SJSA1 (cell line): Measurements from ENCODE around the gene TK2. TPM values are rescaled to one million over a fixed set of nuclear protein-coding genes. Genes with fewer than 3 reads are reported as not detected.

Experiments used
- DNase-seq, 2 experiments: peaks; one replicate each; pipeline ENCODE4 v3.0.0-alpha.2; 2015 to 2020; ENCODE audit warnings: low spot score in 2 of 2, low read depth in 1 of 2
- H3K27ac ChIP-seq: fragments of 250-450 bp; sonication (Bioruptor Pico); 2 replicates; pipeline ENCODE4 v1.5.1; 2020; ENCODE audit warnings: mild to moderate bottlenecking, moderate library complexity
- H3K27me3 ChIP-seq: fragments of 250-450 bp; sonication (Bioruptor Pico); replicated peaks from 2 replicates; pipeline ENCODE4 v1.5.1; 2020; ENCODE audit warnings: mild to moderate bottlenecking, moderate library complexity
- H3K36me3 ChIP-seq: fragments of 250-450 bp; sonication (Bioruptor Pico); 2 replicates; pipeline ENCODE4 v1.5.1; 2020; ENCODE audit warnings: mild to moderate bottlenecking
- H3K4me1 ChIP-seq: fragments of 250-450 bp; sonication (Bioruptor Pico); replicated peaks from 2 replicates; pipeline ENCODE4 v1.6.1; 2021; ENCODE audit warnings: mild to moderate bottlenecking
- H3K4me3 ChIP-seq: fragments of 250-450 bp; sonication (Bioruptor Pico); 2 replicates; pipeline ENCODE4 v1.5.1; 2020; ENCODE audit warnings: mild to moderate bottlenecking
- H3K9me3 ChIP-seq: fragments of 250-450 bp; sonication (Bioruptor Pico); replicated peaks from 2 replicates; pipeline ENCODE4 v1.5.1; 2020; ENCODE audit warnings: mild to moderate bottlenecking
- total RNA-seq: library from RNA; depleted of rRNA; stranded (reverse); fragments of >200 nt; shearing (Covaris generic); gene quantifications from 2 replicates; pipeline ENCODE4 v1.2.3, GENCODE V29; 2014

The TK2 gene
- total RNA-seq, 1 experiment from 2014 or later = 28.9 TPM

DNA sequence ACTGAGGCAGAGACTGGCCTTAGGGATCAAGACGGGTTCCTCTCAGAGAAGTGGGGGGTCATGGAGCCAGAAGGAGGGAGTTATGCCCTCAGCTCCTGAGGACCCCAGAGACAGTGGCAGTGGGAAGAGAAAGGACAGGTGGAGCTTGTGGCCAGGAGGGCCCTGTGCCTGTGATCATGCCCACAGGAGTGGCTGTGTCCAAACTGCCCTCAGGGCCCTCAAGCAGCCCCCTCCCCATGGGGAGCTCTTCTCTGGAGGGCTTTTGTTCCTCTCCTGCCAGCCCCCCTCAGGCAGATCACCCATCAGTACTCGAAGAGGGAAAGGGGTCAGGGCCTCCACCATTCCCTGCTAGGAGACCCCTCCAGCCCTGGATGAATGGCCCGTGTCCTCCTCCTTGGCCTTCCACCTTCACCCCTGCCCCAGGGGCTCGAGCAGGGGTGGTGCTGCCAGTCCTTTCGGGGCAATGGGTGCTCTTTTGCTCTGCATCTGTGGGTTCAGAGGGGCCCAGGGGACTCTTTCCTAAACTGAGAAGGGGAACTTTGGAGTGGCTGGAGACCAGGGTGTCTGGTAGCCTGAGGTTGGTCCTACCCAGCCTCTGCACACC lies 70.2 kb downstream of the TK2 start:
- Histone ChIP-seq H3K36me3 (no peaks in the 10 kb centered on the region), H3K9me3 (no peaks in the 10 kb centered on the region), H3K4me3 (no peak overlapping the region), H3K27me3 (no peaks in the 10 kb centered on the region), H3K4me1 (no peaks in the 10 kb centered on the region), H3K27ac (no peak overlapping the region)
- peak in 1 of 2 experiments; percentile 34 for DNase-seq

DNA sequence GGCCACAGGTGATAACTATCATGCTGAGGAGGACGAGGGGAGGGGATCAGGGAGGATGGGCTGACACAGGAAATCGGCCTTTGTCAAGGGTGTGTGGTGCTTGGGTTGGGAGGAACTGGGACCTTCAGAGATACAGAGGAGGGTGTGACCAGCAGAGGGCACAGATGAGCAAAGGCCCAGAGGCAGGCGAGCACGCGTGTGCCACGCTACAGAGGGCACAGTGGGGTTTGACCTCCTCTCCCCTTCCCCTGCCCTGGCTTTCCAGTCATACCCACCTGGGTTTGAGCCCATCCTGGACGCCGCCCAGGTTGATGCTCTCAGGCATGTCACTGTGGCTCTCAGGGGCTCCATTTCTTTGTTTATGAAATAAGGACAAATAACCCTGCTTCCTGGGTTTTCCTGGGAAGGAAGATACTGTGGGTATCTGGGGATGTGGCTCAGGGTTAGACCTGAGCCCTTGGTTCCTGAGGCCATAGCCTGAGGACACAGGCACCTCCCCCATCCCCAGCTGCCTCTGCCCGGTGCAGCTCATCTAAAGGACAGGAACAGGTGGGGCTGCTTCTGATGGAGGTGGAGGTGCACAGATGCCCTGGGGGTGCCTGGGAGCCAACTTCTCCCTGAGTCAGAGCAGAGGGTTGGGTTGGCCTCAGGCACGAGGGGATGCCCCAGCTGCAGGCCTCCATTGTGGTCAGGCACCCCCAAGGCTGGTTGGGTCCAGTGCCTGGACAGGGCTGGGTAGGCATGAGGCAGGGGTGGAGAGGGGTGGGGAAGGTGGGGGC lies 71.0 kb downstream of the TK2 start:
- H3K4me3 ChIP-seq = no peak overlapping the region
- H3K36me3 ChIP-seq = no peaks in the 10 kb centered on the region
- no peaks in the 10 kb centered on the region for H3K4me1 ChIP-seq
- H3K27me3 ChIP-seq = no peaks in the 10 kb centered on the region
- H3K27ac ChIP-seq = no peak overlapping the region
- no peaks in the 10 kb centered on the region for H3K9me3 ChIP-seq
- peak; percentile 44 to 72 for DNase-seq

DNA sequence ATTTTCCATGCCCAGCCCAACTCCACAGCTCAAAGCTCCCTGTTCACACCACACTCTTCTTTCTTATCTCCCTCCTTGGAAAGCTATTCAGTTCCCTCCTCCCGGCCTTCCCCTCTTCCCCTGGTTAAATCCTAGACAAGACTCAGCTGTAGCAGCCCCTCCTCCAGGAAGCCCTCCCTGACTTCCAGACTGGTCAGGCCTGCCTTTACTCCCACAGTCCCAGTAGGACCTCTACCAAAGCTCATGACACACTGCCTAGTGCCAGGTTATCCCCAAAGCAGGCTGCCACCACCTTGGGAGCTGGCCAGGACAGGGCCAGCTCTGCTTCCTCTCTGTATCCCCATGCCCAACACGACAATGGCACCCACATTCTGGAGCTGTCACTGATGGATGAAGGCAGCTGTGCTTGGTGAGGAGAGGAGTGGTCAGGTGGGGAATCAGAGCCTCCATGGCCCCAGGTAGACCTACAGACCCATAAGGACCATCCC lies 72.8 kb downstream of the TK2 start:
- Histone ChIP-seq H3K36me3 (no peaks in the 10 kb centered on the region), H3K27me3 (no peaks in the 10 kb centered on the region), H3K9me3 (no peaks in the 10 kb centered on the region), H3K27ac (no peak overlapping the region), H3K4me3 (no peak overlapping the region), H3K4me1 (no peaks in the 10 kb centered on the region)
- DNase-seq = no peak

DNA sequence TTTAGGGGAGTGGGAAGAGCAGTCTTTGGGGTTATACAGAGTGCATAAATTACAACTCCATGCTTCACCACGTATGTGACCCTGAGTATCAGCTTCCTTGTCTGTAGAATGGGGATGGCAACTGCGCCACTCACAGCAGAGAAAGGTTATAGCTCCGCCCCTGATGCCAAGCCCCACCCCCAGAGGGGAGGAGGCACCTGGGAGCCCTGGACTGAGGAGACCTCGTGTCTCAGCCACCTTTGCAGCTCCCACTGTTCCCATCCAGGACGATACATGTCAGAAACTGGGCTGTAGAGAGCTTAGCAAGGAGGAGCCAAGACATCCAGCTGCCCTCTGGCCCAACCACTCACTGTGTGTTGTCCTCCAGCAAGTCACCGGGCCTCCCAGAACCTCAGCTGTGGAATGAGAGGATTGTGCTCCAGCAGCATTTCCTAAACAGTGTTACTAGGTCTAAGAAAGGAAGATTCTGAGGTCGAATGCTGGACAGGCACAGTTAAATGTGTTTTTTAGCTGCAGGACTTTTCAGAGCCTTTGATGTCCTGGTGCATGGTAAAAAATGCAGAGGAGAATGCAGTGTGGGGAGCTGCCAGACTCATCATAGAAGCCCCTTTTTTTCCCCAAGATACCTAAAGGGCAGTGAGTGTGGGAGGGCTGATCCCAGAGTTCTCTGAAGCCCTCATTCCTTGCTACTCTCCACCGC lies 73.4 kb downstream of the TK2 start:
- peak in 1 of 2 experiments; percentile 36 for DNase-seq
- H3K36me3 ChIP-seq = no peaks in the 10 kb centered on the region

DNA sequence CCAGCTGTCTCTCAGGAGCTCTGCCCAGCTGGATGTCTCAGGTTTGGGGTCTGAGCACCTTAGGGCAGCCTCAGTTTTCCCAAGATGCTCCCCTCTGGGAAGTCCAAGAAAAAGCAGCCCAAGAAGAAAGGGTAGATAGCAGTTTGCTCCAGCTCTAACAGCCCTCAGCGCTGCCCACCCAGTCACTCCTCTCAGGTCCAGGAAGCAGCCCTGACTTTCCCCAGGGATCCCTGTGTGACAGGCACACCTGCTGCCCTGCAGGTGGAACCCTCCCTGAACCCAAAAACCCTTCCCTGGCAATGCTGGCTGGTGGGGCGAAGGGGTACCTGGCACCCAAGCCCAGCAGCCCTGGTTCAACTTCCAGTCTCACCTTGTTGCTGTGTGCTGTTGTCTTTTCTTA lies 74.7 kb downstream of the TK2 start:
- no peaks in the 10 kb centered on the region for H3K4me1 ChIP-seq
- H3K4me3 ChIP-seq = no peak overlapping the region
- H3K27me3 ChIP-seq = no peaks in the 10 kb centered on the region
- H3K36me3 ChIP-seq = no peaks in the 10 kb centered on the region
- no peak overlapping the region for H3K27ac ChIP-seq
- DNase-seq = no peak
- H3K9me3 ChIP-seq = no peaks in the 10 kb centered on the region

More for the DNA sequence above, 73.4 kb downstream of the TK2 start:
- Histone ChIP-seq H3K4me3 (no peak overlapping the region), H3K4me1 (no peaks in the 10 kb centered on the region), H3K27me3 (no peaks in the 10 kb centered on the region), H3K9me3 (no peaks in the 10 kb centered on the region), H3K27ac (no peak overlapping the region)

DNA sequence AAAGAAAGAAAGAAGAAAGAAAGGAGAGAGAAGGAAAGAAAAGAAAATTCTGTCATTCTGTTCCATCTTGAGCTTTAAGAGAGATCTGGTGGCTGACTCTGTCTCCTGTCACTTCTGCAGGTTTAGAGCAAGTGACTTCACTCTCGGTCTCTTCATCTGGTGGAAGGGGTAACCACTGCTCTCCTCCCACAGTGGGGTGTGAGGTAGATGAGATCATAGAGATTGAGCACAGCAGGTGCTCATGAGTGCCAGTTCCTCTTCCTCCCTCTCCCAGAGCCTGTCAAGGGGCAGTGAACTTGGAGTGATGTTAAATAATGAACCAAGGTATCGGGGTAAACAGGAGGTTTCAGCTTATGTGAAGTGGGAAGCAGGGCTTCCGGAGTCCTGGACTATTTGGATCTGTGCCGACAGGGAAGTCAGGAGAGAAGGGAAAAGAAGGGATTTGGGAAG lies 75.1 kb downstream of the TK2 start:
- DNase-seq = no peak
- Histone ChIP-seq H3K27me3 (no peaks in the 10 kb centered on the region), H3K9me3 (no peaks in the 10 kb centered on the region), H3K36me3 (no peaks in the 10 kb centered on the region), H3K27ac (no peak overlapping the region), H3K4me3 (no peak overlapping the region), H3K4me1 (no peaks in the 10 kb centered on the region)

DNA sequence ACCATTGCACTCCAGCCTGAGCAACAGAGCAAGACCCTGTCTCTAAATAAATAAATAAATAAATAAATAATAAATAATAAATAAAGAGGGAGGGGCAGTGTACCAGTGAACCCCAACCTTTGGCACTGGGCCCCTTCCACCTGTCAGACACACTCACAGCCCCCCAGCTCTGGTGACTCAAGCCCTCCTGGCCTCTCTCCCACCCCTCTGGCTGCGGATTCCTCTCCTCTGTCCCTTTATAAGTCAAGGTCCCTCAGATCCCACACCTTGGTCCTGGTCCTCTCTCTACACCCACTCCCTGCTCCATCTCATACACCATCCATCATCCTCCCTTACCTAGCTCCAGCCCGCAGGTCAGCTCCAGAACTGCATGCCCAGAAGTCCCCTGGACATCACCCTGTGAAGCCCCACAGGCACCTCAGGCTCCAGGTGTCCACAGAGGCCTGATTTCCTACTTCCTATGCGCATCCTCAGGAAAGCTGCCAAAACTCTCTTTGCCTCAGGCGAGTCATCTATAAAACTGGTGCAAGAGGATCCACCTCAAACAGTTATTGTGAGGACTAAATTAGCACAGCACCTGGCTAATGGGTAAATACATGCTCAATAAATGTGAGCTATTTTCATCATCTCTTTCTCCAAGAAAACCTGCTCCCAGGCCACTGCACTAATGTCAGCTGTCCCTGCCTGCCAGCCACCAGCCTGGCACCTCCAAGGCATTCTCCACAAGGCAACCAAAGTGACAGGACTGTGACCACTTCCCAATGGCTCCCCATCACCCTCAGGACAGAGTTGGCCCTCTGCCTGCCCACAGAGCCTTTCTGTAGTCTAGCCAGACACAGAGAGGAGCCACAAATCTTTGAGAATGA lies 76.0 kb downstream of the TK2 start:
- Histone ChIP-seq H3K9me3 (no peaks in the 10 kb centered on the region), H3K4me3 (no peak overlapping the region), H3K27ac (no peak overlapping the region), H3K36me3 (no peaks in the 10 kb centered on the region), H3K27me3 (no peaks in the 10 kb centered on the region), H3K4me1 (no peaks in the 10 kb centered on the region)
- no peak for DNase-seq

DNA sequence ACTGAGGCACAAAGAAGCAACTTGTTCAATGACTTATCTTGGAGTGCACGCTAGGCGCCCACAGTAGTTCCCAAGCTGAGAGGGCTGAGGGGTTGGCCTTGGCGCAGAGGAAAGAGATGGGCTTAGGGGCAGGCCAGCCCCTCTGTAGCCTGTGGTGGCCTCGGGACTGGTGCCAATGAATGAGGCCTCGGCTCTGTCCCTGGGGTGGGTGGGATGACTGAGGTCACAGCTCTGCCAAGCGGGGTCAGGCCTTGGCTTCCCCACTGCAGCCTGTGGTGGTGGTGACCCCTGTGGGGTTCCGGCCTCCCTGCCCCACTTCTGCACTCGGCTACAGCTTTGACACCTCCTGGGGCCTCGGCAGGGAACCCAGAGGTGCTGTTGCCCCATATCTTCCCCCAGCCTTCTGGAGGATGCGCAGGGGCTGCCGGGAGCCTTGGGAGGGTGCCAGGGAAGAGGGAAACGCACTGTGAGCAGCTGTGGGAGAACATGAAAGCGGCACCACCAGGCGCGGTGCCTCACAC lies 76.8 kb downstream of the TK2 start:
- Histone ChIP-seq H3K4me3 (no peak overlapping the region), H3K27ac (no peak overlapping the region), H3K4me1 (no peaks in the 10 kb centered on the region), H3K36me3 (no peaks in the 10 kb centered on the region), H3K9me3 (no peaks in the 10 kb centered on the region), H3K27me3 (no peaks in the 10 kb centered on the region)
- DNase-seq = no peak

DNA sequence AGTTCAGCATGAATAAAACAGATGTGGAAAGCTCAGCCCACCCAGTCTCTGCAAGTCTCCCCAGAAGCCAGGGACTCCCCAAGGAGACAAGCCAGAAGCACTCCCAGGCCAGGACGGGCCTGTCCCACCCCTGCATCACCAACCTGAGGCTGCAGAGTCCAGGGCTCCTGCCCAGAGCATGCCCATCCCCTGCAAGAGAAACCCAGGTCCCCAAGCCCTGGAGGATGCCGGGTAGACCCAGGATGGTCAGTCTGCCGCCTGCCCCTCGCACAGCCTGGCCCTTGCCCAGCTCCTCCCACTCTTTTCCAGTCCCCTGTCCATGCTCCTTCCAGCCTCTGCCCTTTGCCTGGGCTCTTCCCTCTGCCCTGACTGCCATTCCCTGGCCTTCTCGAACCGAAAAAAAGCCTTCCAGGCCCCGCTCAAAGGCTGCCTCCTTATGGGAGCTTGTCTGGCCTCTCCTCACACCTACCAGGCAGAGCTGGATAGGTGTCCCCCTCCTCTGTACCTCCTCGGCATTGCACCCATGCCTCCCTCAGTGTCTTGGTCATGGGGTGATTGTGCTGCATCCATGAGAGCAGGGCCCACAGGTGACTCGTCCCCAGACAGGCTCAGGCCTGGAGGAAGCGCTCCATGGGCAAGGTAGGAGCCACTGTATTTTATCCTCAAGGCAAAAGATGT lies 78.1 kb downstream of the TK2 start:
- Histone ChIP-seq H3K27me3 (no peaks in the 10 kb centered on the region), H3K4me1 (no peaks in the 10 kb centered on the region), H3K27ac (no peak overlapping the region), H3K4me3 (no peak overlapping the region), H3K36me3 (no peaks in the 10 kb centered on the region), H3K9me3 (no peaks in the 10 kb centered on the region)
- no peak for DNase-seq

DNA sequence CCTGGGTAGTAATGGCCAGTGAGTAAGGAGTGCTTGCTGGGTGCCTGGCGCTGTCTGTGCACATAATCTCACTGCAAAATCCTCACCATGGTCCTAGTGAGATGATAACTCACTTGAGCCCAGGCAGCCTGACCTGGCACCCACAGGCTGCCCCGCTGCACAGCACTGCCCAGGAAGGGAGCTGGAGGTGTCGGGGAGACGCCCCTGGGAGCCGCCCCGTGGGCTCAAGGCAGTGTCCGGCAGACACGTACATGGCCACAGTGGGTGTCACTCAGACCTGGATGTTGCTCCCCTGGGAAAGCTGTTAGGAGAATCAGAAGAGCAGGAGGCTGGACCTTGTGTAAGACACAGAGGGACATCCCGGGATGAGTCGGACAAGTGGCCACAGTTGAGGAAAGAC lies 78.7 kb downstream of the TK2 start:
- no peaks in the 10 kb centered on the region for H3K9me3 ChIP-seq
- H3K4me3 ChIP-seq = no peak overlapping the region
- no peaks in the 10 kb centered on the region for H3K4me1 ChIP-seq
- DNase-seq = no peak
- H3K27ac ChIP-seq = no peak overlapping the region
- no peaks in the 10 kb centered on the region for H3K36me3 ChIP-seq
- no peaks in the 10 kb centered on the region for H3K27me3 ChIP-seq

DNA sequence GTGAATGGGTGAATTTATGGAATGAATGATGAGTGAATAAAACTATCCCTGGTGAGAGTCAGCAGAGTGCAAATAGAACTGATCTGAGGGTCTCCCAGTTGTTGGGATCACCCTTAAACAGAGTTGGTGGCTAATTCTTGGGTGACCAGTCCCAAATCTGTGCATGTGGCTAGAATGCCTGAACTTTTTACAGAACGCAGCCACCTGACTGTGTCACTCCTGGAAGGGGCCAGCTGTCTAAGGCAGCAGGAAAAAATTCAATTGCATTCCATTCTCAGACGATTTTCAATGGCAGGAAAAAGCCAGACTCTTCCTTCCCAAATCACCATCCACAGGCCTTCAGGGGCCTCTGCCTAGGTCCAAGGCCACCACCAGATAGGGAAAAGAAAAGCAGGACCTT lies 79.4 kb downstream of the TK2 start:
- H3K27ac ChIP-seq = no peak overlapping the region
- no peaks in the 10 kb centered on the region for H3K27me3 ChIP-seq
- no peaks in the 10 kb centered on the region for H3K4me1 ChIP-seq
- H3K4me3 ChIP-seq = no peak overlapping the region
- H3K9me3 ChIP-seq = no peaks in the 10 kb centered on the region
- H3K36me3 ChIP-seq = no peaks in the 10 kb centered on the region
- no peak for DNase-seq

DNA sequence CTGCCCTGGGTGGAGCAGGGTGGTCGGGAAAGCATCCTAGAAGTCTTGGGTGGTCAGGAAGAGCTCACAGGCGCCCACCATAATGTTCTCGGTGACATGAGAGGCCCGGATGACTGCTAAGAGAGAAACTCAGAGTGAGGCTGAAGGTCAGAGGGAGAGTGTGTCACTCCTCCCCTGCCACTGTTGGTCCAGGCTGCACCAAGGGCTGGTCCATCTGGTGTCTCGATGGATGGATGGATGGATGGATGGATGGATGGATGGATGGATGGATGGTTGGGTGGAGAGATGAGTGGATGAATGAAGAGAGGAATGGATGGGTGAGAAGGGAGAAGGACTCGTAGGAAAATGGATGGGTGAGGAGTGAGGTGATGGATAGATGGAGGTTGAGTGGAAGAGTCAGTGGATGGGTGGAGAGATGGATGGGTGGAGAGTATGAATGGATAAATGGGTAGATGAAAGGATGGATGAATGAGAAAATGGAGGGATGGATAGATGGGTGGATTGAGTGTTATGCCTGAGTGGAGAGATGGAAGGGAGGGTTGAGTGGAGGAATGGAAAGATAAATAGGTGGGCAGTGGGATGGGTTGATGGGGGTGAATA lies 79.9 kb downstream of the TK2 start:
- DNase-seq = no peak
- H3K36me3 ChIP-seq = no peaks in the 10 kb centered on the region
- no peaks in the 10 kb centered on the region for H3K4me1 ChIP-seq
- no peak overlapping the region for H3K27ac ChIP-seq
- H3K4me3 ChIP-seq = no peak overlapping the region
- H3K9me3 ChIP-seq = no peaks in the 10 kb centered on the region
- H3K27me3 ChIP-seq = 0 out of 2 replicates have a peak, but pooled peaks cover 4% of the 10 kb centered on the region
